Amygdala (tissue), 56 donors: ENCODE results near the gene THAP2.
A peak's percentile ranks its signal among the peaks of the same experiment; 100 is the strongest.
"Not testable (repeated sequence)": the region's sequence is repeated elsewhere in the genome, so short reads cannot be mapped to it uniquely, and the experiment has no call there.

Source experiments
- DNase-seq, 56 donors: peaks; one replicate each; lab custom pipeline; 2025; lab: John Stamatoyannopoulos, UW

THAP2 gene

DNA sequence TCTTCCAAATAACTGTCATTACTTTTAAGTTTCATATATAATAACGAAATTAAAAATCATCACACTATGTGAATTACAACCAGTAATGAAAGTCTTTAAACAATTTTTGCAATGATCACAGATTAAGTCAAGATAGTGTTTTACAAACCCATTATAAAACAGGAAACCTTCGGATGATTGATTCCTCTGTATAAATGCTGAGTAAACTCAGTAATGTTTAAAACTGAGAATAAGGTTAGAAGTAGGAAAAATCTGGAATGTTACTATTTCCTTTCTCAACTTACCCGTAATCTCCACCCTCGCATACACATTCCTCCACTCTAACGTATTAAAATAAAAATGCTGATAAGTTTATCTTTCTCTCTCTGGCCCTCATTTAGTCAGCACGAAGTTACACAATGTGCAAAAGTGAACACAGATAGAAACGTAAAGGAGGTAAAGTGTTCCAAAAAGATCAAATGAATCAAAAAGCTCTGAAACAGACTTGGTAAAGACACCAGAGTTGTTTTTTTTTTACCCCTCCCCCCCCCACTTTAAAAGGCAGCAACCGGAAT, 2.0 kb upstream of the THAP2 start:
- DNase-seq: no peak

DNA sequence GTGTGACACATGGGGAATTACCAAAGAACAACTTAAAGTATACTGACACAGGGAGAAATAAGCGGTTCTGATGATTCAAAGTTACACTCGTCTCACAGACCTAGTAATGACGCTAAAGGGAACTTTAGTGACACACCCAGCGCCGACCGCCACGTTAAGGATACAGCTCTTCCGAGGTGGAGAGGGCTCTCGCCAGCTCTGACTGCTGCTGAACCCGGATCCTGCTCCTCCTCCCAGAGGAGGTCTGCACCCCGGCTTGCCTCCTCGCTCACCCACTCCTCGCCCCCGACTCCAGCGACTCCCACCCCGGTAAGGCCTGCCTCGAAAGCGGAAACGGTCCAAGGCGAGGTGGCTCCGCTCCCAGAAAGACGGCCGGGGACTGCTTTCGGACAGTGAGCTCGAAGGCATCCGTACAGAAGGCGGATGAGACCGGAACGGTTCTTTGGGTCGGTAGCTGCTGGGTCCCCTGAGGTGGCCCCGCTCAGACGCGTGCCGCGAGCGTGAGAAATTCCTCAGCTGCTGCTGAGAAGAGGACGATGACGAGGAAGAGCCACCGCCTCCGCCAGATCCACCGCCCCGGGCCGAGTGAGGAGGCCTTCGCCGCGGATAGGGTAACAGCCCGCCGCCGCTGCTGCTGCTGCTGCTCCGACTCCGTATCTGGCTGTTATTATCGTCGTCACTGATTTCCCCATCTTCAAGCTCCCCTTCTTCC, 1.1 kb upstream of the THAP2 start:
- DNase-seq: peak in 45 of 56 donors; percentile 5 to 75 (median 48)

DNA sequence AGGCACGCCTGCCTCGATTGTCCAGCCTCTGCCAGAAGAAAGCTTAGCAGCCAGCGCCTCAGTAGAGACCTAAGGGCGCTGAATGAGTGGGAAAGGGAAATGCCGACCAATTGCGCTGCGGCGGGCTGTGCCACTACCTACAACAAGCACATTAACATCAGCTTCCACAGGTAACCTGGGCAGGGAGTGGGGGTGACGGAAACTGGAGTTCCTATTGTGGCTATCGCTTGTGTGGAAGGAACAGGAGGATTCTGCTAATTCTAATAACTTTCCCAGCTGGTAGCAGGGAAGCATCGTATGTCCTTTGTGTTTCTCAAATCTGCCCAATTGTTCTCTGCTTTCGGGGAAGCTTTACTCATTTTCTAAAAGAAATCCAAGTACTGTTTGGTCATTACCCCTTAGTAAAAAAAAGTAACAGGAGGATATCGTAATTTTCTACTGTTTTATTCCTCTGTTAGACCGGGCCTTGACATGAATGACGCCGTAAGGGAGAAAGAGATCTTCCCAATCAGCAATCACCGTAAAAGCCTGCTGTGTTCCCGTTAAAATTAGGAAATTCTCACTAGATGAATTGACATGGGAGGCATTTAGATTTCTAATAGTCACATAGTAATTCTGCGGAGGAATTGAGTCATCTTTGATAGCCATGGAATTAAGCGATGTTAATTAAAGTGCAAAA, 449 bp downstream of the THAP2 start:
- peak in 5 of 56 donors; percentile 53 to 76 (median 65) for DNase-seq

DNA sequence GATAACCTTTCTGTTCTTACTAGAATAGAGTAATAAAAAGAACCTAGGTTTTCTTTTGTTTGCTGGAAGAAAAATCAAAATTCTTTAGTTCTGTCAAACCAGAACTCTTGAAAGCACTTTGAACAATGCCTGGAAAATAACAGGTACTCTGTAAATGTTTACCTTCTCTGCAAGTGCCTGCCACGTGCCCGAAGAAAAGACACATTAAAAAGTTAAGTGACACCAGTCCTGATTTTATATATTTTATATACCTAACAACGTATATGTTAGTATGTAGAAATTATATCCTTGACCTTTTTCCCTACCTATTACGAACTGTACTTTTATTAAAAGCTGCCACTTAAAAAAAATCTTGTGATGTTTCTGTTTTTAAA, 976 bp downstream of the THAP2 start:
- no peak for DNase-seq

DNA sequence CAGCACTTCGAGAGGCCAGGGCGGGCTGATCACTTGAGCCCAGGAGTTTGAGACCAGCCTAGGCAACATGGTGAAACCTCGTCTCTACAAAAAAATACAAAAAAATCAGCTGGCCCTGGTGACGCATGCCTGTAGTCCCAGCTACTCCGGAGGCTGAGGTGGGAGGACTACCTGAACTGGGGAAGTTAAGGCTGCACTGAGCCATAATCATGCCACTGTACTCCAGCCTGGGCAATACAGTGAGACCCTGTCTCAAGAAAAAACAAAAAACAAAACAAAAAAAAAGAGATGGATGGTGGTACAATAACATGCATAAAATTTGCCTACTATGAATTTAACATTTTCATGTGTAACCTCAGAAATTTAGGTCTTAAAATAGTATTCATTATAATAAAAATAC, 2.2 kb downstream of the THAP2 start:
- no peak for DNase-seq

DNA sequence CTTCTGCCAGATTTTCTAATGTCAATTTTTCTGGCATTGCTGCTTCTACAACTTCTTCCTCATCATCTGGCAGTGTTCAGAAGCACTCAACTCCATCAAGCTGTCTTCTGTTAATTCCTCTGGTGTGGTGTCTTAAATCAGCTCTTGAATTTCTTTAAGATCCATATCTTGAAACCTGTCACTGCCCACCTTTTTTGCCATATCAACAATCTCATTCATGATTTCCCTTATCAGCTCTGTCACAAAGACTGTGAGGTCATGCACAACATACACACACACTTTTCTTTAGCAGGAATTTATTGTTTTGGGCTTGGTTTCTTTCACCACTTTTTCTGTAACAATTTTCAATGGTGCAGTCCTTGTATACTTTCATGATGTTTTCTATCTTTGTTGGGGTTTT, 7.2 kb downstream of the THAP2 start:
- DNase-seq: no peak

DNA sequence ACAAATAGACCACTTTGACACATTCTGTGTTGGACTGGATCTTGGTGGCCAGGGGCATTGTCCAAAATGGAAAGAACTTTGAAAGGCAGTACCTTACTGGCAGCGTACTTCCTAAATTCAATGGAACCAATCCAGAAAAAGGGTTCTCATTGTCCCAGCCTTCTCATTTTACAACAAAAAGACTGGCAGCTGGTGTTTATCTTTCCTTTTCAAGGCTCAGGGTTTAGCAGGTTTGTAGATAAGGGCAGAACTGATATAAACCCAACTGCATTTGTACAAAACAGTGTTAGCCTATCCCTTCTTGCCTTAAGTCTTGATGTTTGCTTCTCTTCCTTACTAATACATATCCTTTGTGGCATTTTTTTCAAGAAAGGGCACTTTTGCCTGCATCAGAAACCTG, 7.7 kb downstream of the THAP2 start:
- DNase-seq: no peak

DNA sequence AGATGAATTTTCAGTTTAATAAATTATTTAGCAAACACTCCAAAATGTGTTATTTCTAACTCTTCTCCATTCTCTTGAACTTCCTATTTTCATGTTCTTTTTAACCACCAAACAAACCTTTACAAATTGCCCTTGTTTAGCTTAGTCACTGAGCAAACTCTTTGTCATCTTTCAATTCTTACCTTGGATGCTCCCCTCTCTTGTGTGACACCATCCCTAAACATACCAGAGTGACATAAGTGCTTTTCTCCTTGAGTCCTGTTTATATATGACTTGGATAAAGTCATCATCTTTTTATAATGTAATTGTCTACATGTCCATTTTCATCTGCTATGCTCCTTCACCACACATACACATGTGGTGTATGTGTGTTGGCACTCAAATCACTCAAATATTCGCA, 18.4 kb downstream of the THAP2 start:
- DNase-seq: no peak

DNA sequence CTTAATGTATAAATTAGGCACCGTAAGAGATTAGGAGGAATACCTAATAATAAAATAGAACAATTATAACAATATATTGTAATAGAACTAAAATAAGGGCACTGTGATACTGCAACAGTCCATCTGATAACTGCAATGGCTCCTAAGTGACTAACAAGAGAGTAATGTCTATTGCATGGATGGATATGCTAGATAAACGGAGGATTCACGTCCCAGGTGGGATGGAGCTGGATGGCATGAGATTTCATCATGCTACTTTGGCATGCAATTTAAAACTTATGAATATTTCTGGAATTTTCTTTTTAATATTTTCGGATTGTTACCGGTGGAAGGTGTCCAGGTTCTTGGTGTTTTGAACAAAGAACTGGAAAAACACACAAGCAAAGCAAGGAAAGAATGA, 19.5 kb downstream of the THAP2 start:
- DNase-seq: no peak

DNA sequence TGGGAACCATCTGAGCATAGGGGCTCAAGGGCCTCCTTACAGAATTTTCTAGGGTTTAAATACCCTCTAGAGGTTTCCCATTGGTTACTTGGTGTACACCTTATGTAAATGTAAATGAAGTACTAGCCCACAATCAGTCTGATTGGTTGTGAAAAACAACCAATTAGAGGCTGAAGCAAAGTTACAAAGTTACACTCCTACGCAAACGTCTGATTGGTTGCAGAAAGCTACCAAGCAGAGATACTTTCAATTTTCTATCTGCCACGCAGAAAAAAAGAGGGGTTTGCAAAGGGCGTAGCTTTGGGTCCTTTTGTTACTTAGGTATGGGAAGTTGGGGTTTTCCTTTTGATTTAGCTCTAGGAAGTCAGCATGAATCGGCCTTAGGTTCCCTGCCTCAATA, 20.0 kb downstream of the THAP2 start:
- no peak for DNase-seq

DNA sequence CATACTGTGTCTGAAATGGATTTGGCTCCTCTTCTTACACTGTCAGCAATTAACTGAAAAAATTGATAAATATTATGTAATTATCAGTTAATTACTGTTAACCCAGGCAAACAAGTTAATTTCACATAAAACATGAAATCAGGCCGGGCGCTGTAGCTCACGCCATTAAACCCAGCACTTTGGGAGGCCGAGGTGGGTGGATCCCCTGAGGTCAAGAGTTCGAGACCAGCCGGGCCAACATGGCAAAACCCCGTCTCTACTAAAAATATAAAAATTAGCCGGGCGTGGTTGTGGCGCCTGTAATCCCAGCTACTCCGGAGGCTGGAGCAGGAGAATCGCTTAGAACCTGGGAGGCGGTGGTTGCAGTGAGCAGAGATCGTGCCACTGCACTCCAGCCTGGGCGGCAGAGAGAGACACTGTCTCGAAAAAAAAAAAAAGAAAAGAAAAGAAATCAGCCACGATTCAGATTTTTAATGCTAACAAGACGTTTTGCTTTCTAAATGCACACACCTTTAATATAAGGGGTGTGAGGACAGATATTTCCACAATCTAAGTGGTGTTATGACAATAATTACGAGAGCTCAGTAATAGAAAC, 21.3 kb downstream of the THAP2 start:
- peak in 4 of 56 donors; percentile 2 to 7 (median 7) for DNase-seq

DNA sequence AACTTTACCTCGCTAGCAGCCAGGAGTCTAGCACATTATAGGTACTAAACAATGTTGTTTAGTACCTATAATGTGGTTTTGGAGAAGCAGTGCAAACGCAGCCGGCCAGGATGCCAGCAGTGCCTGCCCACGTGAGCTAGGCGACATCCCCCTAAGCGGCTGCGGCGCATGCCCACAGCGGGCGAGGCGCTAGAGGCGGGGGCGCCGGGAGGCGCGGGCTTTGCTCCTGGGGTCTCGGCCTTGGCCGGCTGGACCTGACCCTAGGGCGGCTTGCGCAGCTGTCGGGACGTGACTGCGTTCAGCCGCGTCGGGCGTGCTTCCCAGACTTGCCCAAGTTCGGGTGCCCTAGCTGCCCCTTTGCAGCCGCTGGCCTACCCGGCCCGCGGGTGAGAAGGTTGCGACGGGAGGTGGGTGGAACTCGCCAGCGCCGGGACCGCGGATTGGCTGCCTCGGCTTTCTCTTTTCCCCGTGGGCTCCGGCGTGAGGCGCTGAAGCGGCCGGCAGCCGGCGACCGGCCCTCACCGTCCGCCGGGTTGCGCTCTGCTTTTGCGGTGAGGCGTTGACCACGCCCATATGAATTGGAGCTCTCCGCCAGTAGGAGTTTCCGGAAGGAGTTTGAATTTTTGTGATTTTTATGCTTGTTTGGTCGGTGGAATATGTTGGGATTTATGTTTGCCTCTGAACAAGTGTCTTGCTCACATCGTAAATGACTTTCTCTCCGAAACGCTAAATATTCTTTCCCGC, 22.0 kb downstream of the THAP2 start, which contains the start of gene TMEM19:
TSS of gene TMEM19 (plus strand) at position 169 of the 744 bp plus-strand sequence. CDS start 599 bp downstream, outside the sequence.
- peak; percentile 40 to 100 (median 88) for DNase-seq

DNA sequence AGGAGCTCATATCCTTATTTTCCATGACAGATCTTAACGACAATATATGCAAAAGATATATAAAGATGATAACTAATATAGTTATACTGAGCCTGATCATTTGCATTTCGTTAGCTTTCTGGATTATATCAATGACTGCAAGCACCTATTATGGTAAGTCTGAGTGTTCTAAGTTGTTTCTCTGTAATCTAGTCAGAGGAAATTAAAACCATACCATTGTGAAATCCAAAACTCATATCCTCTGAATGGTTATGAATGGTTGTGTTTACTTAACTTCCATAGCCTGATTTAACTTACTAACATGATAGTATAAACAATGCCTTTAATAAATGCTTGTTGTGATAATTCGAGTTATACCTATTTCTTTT, 22.5 kb downstream of the THAP2 start:
- DNase-seq: no peak

DNA sequence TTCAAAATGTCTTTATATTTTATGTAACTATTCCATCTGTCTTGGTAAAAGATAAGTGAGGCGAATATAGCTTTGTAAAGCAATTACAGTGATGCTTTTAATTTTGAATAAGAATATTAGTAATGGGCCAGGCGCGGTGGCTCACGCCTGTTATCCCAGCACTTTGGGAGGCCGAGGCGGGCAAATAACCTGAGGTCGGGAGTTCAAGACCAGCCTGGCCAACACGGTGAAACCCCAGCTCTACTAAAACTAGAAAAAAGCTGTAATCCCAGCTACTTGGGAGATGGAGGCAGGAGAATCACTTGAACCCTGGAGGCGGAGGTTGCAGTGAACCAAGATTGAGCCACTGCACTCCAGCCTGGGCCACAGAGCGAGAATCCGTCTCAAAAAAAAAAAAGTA, 23.1 kb downstream of the THAP2 start:
- DNase-seq: not testable (repeated sequence)

DNA sequence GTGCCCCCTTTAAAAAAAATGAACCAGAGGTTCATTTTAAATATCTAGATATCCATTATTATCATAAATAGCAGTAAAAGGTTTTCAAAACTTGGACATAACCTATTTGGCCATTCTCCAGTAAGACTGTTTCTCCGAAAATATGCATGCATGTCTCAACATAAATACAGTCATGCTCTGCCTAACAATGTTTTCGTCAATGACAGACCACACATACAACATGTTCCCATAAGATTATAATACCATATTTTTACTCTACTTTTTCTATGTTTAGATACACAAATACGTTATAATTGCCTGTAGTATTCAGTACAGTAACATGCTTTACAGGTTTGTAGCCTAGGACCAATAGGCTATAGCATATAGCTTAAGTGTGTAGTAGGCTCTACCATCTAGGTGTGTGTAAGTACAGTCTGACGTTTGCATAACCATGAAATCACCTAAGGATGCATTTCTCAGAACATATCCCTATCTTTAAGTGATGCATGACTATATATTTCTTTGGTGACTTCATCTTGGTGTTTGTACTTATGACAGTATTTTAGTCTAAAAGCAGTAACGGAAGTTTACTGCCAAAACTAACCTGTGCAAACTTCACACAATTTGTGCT, 25.0 kb downstream of the THAP2 start:
- DNase-seq: no peak

DNA sequence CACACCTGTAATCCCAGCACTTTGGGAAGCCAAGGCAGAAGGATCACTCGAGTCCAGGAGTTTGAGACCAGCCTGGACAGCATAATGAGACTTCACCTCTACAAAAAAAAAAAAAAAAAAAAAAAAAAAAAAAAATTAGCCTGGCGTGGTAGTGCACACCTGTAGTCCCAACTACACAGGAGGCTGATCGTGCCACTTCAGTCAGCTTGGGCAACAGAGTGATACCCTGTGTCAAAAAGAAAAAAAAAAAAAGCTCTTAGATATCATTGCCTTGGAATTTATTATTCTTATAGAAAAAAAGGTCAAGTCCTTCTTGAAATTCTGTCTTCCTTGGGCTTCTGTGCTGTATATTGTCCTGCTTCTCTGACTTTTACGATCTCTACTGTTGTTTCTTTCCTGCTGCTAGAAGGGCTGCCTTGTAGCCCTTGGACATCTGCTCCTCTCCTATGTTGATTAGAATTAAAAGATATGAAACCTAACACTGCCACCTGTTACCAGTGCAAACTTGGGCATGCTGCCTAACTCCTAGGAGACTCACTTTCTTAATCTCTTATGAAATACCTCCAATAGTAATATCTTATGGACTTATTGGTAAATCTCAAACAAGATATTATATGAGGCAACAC, 27.5 kb downstream of the THAP2 start:
- no peak for DNase-seq

DNA sequence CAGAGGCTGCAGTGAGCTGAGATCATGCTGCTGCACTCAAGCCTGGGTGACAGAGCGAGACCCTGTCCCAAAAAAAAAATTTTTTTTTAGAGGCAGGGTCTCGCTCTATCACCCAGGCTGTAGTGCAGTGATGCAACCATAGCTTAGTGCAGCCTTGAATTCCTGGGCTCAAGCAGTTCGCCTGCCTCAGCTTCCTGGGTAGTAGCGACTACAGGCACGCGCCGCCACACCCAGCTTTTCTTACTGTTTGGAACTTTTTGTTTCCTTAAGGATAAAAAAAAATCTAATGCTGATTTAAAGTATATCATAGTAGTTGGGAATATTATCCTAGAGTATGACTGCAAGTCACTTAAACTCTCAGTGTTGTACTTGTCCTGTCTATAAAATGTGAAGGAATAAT, 29.0 kb downstream of the THAP2 start:
- no peak for DNase-seq

DNA sequence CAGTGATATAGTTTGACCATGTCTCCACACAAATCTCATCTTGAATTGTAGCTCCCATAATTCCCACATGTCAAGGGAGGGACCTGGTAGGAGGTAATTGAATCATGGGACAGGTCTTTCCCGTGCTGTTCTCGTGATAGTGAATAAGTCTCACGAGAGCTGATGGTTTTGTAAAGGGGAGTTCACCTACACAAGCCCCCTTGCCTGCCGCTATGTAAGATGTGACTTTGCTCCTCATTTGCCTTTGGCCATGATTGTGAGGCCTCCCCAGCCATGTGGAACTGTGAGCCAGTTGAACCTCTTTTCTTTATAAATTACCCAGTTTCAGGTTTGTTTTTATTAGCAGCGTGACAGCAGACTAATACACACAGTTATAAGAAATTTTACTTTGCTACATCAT, 29.6 kb downstream of the THAP2 start:
- not testable (repeated sequence) for DNase-seq

DNA sequence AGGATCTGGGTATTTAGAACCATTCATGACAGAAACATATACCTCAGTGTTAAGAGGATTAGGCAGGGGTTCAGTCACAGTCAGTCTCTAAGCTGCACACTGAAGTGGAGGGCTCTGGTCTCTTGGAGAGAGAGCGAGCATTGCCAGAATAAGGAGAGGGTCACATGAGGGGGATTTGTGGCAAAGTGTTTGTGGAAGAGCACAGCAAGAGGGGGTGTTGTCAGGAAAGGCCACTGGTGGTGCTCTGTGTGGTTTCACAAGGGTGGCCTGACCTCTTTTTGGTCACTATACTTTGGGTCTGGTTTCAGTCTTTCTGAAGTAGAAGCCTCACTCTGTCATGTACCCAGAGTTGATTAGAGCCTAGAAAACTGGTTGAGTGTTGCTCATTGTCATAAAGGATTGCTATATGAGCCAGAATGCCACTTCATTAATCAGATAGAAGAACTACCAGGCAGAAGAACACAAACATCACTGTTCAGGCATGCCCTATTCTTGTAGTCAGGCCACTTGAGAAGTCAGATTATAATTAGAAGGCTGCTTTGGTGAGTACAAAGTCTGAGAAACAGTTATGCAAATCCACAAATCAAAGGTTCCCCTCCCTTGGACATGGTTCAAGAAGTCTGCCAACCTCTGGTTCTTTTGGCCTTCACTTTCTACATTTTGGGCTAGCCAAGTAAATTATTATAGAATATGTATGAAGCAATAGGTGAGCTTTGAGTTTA, 30.2 kb downstream of the THAP2 start:
- no peak for DNase-seq
